ENCODE results near the gene GFPT2.

DNA sequence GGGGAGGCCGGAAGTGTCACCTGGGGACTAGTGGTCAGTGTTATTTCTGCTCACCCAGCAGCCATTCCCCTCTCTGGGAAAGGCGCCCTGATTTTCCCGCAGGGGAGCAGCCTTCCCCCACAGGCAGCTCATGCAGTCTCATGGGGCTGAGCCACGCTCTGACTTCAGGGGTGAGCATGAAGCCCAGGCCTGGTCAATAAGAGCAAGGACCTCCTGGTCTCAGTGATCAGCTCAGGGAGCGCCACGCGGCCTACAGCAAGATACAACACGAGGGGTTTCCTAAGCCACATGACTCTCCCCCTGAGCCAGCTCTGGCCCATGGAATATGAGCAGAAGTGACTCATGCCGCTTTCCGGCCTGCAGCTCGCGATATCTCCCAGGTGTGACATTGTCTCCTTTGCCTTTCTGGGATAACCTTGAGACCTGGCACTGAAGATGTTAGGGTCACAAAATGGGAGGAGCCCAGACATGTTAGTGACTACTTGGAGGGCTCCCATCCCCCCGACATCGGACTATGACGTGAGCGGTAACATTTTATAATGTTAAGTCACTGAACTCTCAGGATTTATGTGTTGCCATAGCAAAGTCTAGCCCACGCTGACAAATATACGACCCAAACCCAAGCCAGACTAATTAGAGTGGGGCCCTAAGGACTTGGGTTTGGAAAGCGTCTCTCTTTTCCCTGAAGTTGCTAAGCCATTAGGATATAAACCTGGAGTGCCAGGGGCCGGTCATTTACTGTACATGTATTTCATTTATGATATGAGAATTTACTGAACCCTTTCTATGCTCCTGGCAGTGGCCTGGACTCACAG lies 46.5 kb upstream of the GFPT2 start:
- TF ChIP-seq EZH2 (IDR thresholded peaks at IDR 0.05; ENCODE audit: borderline replicate concordance, low read depth, low read length, severe bottlenecking): no peak
- TF ChIP-seq, protein P1, sequence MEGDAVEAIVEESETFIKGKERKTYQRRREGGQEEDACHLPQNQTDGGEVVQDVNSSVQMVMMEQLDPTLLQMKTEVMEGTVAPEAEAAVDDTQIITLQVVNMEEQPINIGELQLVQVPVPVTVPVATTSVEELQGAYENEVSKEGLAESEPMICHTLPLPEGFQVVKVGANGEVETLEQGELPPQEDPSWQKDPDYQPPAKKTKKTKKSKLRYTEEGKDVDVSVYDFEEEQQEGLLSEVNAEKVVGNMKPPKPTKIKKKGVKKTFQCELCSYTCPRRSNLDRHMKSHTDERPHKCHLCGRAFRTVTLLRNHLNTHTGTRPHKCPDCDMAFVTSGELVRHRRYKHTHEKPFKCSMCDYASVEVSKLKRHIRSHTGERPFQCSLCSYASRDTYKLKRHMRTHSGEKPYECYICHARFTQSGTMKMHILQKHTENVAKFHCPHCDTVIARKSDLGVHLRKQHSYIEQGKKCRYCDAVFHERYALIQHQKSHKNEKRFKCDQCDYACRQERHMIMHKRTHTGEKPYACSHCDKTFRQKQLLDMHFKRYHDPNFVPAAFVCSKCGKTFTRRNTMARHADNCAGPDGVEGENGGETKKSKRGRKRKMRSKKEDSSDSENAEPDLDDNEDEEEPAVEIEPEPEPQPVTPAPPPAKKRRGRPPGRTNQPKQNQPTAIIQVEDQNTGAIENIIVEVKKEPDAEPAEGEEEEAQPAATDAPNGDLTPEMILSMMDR (IDR thresholded peaks at IDR 0.05; ENCODE audit: borderline replicate concordance, extremely low read depth, low read length, poor library complexity, severe bottlenecking): no peak

Measured in DND-41 (cell line).